H1 (cell line): Measurements from ENCODE around the gene CRKL. TPM values are rescaled to one million over a fixed set of nuclear protein-coding genes. Genes with fewer than 3 reads are reported as not detected.

Source experiments
- RAD21 ChIP-seq, 2 experiments: IDR thresholded peaks in 1 of 2; conservative IDR thresholded peaks in 1 of 2; 2 replicates each; pipeline ENCODE4 v1.6.1; 2011; ENCODE audit warnings: low read depth in 2 of 2, low read length in 2 of 2, improper control_type of control experiment in 1 of 2, inconsistent platforms in 1 of 2, mild to moderate bottlenecking in 1 of 2, moderate library complexity in 1 of 2
- SIX5 ChIP-seq: IDR thresholded peaks from 2 replicates; pipeline ENCODE4 v1.6.1; 2011; ENCODE audit warnings: mild to moderate bottlenecking, low read depth, low read length
- SP1 ChIP-seq: IDR thresholded peaks from 2 replicates; pipeline ENCODE4 v1.6.1; 2011; ENCODE audit warnings: low read depth, low read length
- SUZ12 ChIP-seq: fragments of 200-600 bp; sonication (generic); IDR thresholded peaks from 2 replicates; pipeline ENCODE4 v1.6.1; 2012; ENCODE audit warnings: mild to moderate bottlenecking, inconsistent platforms, low read length, moderate library complexity, mixed read lengths
- TAF1 ChIP-seq: IDR thresholded peaks from 2 replicates; pipeline ENCODE4 v1.6.1; 2011; ENCODE audit warnings: mild to moderate bottlenecking, low read depth, low read length
- polyA plus RNA-seq, 7 experiments: library from polyadenylated mRNA; depleted of rRNA in 3 of 7; stranded (reverse) in 5 of 7; unstranded in 2 of 7; fragments of >200 nt in 5 of 7; fragments of 200-250 nt in 2 of 7; gene quantifications; 1 replicate in 5 of 7; 2 replicates in 1 of 7; 4 replicates in 1 of 7; pipeline versions ENCODE4 v1.2.1 to v1.2.3, GENCODE V29; 2011 to 2013; ENCODE audit warnings: missing spikeins in 2 of 7, mixed read lengths in 2 of 7
- total RNA-seq: library from RNA; stranded (reverse); fragmentation: NEBNext Ultra II Directional; extraction: Animal tissue kit (Norgen Biotek cat#: 25700); gene quantifications from 2 replicates; pipeline ENCODE4 v1.2.1, GENCODE V29; 2021

The CRKL gene
- total and polyA plus RNA-seq, 2 of the 8 experiments (the other 6 are each of a cell fraction or from before 2014, with no cell fraction given) = 34.5 to 94.5 TPM

GRCh38 chr22:20948450-20948849, 31.2 kb downstream of the CRKL start (continued):
- no peak for TF ChIP-seq RAD21 (IDR thresholded peaks at IDR 0.05 in 1 of 2, conservative IDR thresholded peaks at IDR 0.05 in 1 of 2; ENCODE audit: low read depth in 2 of 2, low read length in 2 of 2)
- TF ChIP-seq SP1 = no peak
- TF ChIP-seq TAF1 = no peak
- TF ChIP-seq SIX5 = no peak
- TF ChIP-seq SUZ12 = no peak
